HEK293 (cell line): ENCODE results near the gene KPNA1.

Experiments
- BCL11B ChIP-seq: fragments of 450-650 bp; formaldehyde crosslinking; IDR thresholded peaks from 2 replicates; pipeline ENCODE4 v1.5.1; 2016; ENCODE audit warnings: low read depth, missing biosample characterization, missing genetic modification characterization
- GLIS1 ChIP-seq: fragments of 450-650 bp; formaldehyde crosslinking; IDR thresholded peaks from 2 replicates; pipeline ENCODE4 v1.5.1; 2016; ENCODE audit warnings: missing biosample characterization, missing genetic modification characterization
- KLF7 ChIP-seq: fragments of 450-650 bp; formaldehyde crosslinking; IDR thresholded peaks from 2 replicates; pipeline ENCODE4 v1.5.1; 2016; ENCODE audit warnings: missing biosample characterization, missing genetic modification characterization, borderline replicate concordance
- MZF1 ChIP-seq: fragments of 450-650 bp; formaldehyde crosslinking; IDR thresholded peaks from 2 replicates; pipeline ENCODE4 v1.5.1; 2017; ENCODE audit warnings: missing biosample characterization, missing genetic modification characterization, borderline replicate concordance
- PATZ1 ChIP-seq: fragments of 450-650 bp; formaldehyde crosslinking; IDR thresholded peaks from 2 replicates; pipeline ENCODE4 v1.5.1; 2016; ENCODE audit warnings: missing biosample characterization, missing genetic modification characterization
- RBAK ChIP-seq: fragments of 450-650 bp; formaldehyde crosslinking; IDR thresholded peaks from 2 replicates; pipeline ENCODE4 v1.5.1; 2016; ENCODE audit warnings: missing biosample characterization, missing genetic modification characterization
- SP2 ChIP-seq: fragments of 450-650 bp; formaldehyde crosslinking; IDR thresholded peaks from 2 replicates; pipeline ENCODE4 v1.5.1; 2016; ENCODE audit warnings: missing biosample characterization, missing genetic modification characterization
- ZBTB11 ChIP-seq: fragments of 450-650 bp; formaldehyde crosslinking; conservative IDR thresholded peaks from 2 replicates; pipeline ENCODE4 v1.5.1; 2016; ENCODE audit warnings: low read depth, missing biosample characterization, missing genetic modification characterization
- ZBTB26 ChIP-seq: fragments of 450-650 bp; formaldehyde crosslinking; optimal IDR thresholded peaks from 2 replicates; pipeline ENCODE3; 2016; ENCODE audit warnings: missing biosample characterization, mild to moderate bottlenecking, missing genetic modification characterization
- ZBTB6 ChIP-seq: fragments of 450-650 bp; formaldehyde crosslinking; IDR thresholded peaks from 2 replicates; pipeline ENCODE4 v1.5.1; 2017; ENCODE audit warnings: missing biosample characterization, missing genetic modification characterization
- ZNF146 ChIP-seq: fragments of 450-650 bp; formaldehyde crosslinking; IDR thresholded peaks from 2 replicates; pipeline ENCODE4 v1.5.1; 2016; ENCODE audit warnings: missing biosample characterization, missing genetic modification characterization
- ZNF16 ChIP-seq: fragments of 450-650 bp; formaldehyde crosslinking; IDR thresholded peaks from 2 replicates; pipeline ENCODE4 v1.5.1; 2016; ENCODE audit warnings: low read depth, missing biosample characterization, missing genetic modification characterization
- ZNF169 ChIP-seq: fragments of 450-650 bp; formaldehyde crosslinking; IDR thresholded peaks from 2 replicates; pipeline ENCODE4 v1.5.1; 2016; ENCODE audit warnings: missing biosample characterization, missing genetic modification characterization
- ZNF184 ChIP-seq: fragments of 450-650 bp; IDR thresholded peaks from 2 replicates; pipeline ENCODE4 v1.5.1; 2018; ENCODE audit warnings: missing biosample characterization, mild to moderate bottlenecking, missing genetic modification characterization
- ZNF335 ChIP-seq: fragments of 450-650 bp; formaldehyde crosslinking; conservative IDR thresholded peaks from 2 replicates; pipeline ENCODE4 v1.5.1; 2016; ENCODE audit warnings: missing biosample characterization, missing genetic modification characterization
- ZNF394 ChIP-seq: fragments of 450-650 bp; formaldehyde crosslinking; IDR thresholded peaks from 2 replicates; pipeline ENCODE4 v1.5.1; 2016; ENCODE audit warnings: missing biosample characterization, missing genetic modification characterization, mild to moderate bottlenecking, moderate library complexity, borderline replicate concordance
- ZNF510 ChIP-seq: fragments of 450-650 bp; formaldehyde crosslinking; IDR thresholded peaks from 2 replicates; pipeline ENCODE4 v1.5.1; 2018; ENCODE audit warnings: mild to moderate bottlenecking, missing genetic modification characterization, missing biosample characterization; ENCODE audit not compliant: insufficient replicate concordance
- ZNF558 ChIP-seq: fragments of 450-650 bp; formaldehyde crosslinking; IDR thresholded peaks from 2 replicates; pipeline ENCODE4 v1.5.1; 2016; ENCODE audit warnings: missing biosample characterization, missing genetic modification characterization
- ZNF561 ChIP-seq: fragments of 450-650 bp; IDR thresholded peaks from 2 replicates; pipeline ENCODE4 v1.5.1; 2018; ENCODE audit warnings: missing biosample characterization, missing genetic modification characterization, borderline replicate concordance
- ZNF571 ChIP-seq: fragments of 450-650 bp; formaldehyde crosslinking; IDR thresholded peaks from 2 replicates; pipeline ENCODE4 v1.5.0; 2017; ENCODE audit warnings: missing biosample characterization, missing genetic modification characterization
- ZNF600 ChIP-seq: fragments of 450-650 bp; formaldehyde crosslinking; IDR thresholded peaks from 2 replicates; pipeline ENCODE4 v1.5.1; 2016; ENCODE audit warnings: missing biosample characterization, missing genetic modification characterization
- ZNF660 ChIP-seq: fragments of 450-650 bp; IDR thresholded peaks from 2 replicates; pipeline ENCODE4 v1.5.1; 2018; ENCODE audit warnings: missing biosample characterization, mild to moderate bottlenecking, missing genetic modification characterization
- ZNF677 ChIP-seq: fragments of 450-650 bp; IDR thresholded peaks from 2 replicates; pipeline ENCODE4 v1.5.0; 2018; ENCODE audit warnings: missing biosample characterization, mild to moderate bottlenecking, missing genetic modification characterization, moderate library complexity
- ZNF76 ChIP-seq: fragments of 450-650 bp; formaldehyde crosslinking; IDR thresholded peaks from 2 replicates; pipeline ENCODE4; 2016; ENCODE audit warnings: low read depth, missing biosample characterization, missing genetic modification characterization, borderline replicate concordance
- ZNF785 ChIP-seq: fragments of 450-650 bp; formaldehyde crosslinking; IDR thresholded peaks from 2 replicates; pipeline ENCODE4 v1.5.1; 2016; ENCODE audit warnings: missing biosample characterization, missing genetic modification characterization
- ZNF837 ChIP-seq: fragments of 450-650 bp; formaldehyde crosslinking; IDR thresholded peaks from 2 replicates; pipeline ENCODE4 v1.5.1; 2016; ENCODE audit warnings: missing biosample characterization, missing genetic modification characterization
- ZSCAN5A ChIP-seq: fragments of 450-650 bp; formaldehyde crosslinking; IDR thresholded peaks from 2 replicates; pipeline ENCODE4 v1.5.1; 2016; ENCODE audit warnings: missing biosample characterization, missing genetic modification characterization

The KPNA1 gene

GRCh38 chr3:122415762-122416654 is 98.7 kb downstream of the KPNA1 start, which contains the start of gene WDR5B (continued):
- TF ChIP-seq KLF7 (peak; percentile 55; the same call in 1 of the 2 replicates), BCL11B (tag by site-specific recombination) (no peak), ZNF660 (tag by site-specific recombination) (peak; percentile 61; the same call in 1 of the 2 replicates), ZBTB11 (tag by site-specific recombination) (peak; percentile 76), ZNF785 (no peak), SP2 (peak; percentile 87), ZNF558 (no peak), ZNF184 (tag by site-specific recombination) (no peak), RBAK (tag by site-specific recombination) (no peak), ZNF837 (tag by site-specific recombination) (no peak), ZNF677 (tag by site-specific recombination) (no peak), GLIS1 (tag by site-specific recombination) (no peak), ZNF394 (tag by site-specific recombination) (peak; percentile 10; the same call in 1 of the 2 replicates), ZBTB6 (tag by site-specific recombination) (peak; percentile 43; the same call in 1 of the 2 replicates), ZNF600 (tag by site-specific recombination) (peak; percentile 78), ZSCAN5A (tag by site-specific recombination) (no peak), ZBTB26 (tag by site-specific recombination) (peak; percentile 28), ZNF561 (tag by site-specific recombination) (peak; percentile 56; the same call in 1 of the 2 replicates), ZNF16 (tag by site-specific recombination) (no peak), ZNF510 (tag by site-specific recombination) (no peak), ZNF571 (tag by site-specific recombination) (no peak), MZF1 (tag by site-specific recombination) (no peak), ZNF146 (tag by site-specific recombination) (no peak), ZNF76 (tag by site-specific recombination) (no peak), ZNF335 (tag by site-specific recombination) (peak; percentile 71), ZNF169 (tag by site-specific recombination) (no peak), PATZ1 (tag by site-specific recombination) (0 out of 2 replicates have a peak, but pooled peaks have one; percentile 16)
